HFF-Myc (cell line): ENCODE measurements around the gene FNIP1.

Source experiments
- DNase-seq: peaks from one replicate; pipeline ENCODE4 v3.0.0-alpha.2; 2011; ENCODE audit warnings: low read depth; ENCODE audit errors: extremely low read depth
- H3K4me3 ChIP-seq: replicated peaks from 2 replicates; pipeline ENCODE4 v1.5.1; 2011; ENCODE audit warnings: low read depth, mild to moderate bottlenecking, control low read depth, low read length
- TF ChIP-seq, protein P1 (sequence below): IDR thresholded peaks from 2 replicates; pipeline ENCODE4 v1.5.1; 2012; ENCODE audit warnings: mild to moderate bottlenecking, low read depth, low read length, control low read depth; ENCODE audit errors: missing control alignments

FNIP1 gene

DNA sequence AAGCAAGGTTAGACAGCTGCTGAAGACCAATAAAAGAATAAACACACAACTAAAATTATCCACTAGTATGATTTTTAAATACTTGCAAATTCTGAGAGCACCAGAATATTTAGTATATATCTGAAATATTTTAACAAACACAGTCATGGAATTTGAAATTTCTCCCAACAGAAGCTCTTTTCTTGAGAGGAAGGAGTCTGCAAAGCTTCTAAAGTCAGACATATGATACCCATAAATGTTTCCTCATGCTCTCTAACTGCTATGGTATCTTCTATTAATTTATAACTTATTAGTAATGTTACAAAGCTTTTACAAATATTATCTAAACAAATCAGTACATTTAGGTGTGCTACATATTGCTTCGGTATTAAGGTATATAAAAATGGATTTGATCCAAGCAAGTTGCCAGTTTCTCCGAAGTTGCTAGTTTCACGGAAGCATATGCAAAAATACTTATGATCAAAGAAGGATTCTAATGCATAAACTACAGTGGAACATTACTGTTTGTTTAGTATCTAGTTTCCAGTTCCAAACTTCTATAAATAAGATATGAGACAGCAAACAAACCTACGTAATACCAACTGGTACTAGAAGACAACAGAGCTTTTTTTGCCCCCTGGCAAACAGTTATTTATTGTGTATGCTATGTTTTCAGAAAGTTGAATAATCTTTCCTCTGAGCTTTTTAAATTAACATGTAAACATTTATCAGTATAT is 22.0 kb downstream of the FNIP1 start:
- H3K4me3 ChIP-seq, result no peak overlapping the region
- no peak for DNase-seq
- TF ChIP-seq, protein P1, sequence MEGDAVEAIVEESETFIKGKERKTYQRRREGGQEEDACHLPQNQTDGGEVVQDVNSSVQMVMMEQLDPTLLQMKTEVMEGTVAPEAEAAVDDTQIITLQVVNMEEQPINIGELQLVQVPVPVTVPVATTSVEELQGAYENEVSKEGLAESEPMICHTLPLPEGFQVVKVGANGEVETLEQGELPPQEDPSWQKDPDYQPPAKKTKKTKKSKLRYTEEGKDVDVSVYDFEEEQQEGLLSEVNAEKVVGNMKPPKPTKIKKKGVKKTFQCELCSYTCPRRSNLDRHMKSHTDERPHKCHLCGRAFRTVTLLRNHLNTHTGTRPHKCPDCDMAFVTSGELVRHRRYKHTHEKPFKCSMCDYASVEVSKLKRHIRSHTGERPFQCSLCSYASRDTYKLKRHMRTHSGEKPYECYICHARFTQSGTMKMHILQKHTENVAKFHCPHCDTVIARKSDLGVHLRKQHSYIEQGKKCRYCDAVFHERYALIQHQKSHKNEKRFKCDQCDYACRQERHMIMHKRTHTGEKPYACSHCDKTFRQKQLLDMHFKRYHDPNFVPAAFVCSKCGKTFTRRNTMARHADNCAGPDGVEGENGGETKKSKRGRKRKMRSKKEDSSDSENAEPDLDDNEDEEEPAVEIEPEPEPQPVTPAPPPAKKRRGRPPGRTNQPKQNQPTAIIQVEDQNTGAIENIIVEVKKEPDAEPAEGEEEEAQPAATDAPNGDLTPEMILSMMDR, result no peak

DNA sequence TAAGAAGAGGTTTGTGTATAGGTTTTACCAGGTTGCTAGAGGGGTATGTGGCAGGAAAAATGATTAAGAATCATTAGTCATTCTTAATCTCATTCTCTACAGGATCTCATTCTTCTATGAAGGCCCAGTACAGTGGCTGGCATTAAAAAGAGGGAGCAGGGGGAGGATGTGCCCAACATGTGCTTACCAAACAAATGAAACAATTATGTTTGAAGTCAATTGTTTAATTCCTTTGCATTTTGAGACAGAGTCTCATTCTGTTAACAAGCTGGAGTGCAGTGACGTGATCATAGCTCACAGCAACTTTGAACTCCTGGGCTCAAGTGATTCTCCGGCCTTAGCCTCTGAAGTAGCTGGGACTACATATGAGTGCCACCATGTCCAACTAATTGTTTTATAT is 23.0 kb downstream of the FNIP1 start:
- no peak overlapping the region for H3K4me3 ChIP-seq
- TF ChIP-seq, protein P1, result no peak
- no peak for DNase-seq

DNA sequence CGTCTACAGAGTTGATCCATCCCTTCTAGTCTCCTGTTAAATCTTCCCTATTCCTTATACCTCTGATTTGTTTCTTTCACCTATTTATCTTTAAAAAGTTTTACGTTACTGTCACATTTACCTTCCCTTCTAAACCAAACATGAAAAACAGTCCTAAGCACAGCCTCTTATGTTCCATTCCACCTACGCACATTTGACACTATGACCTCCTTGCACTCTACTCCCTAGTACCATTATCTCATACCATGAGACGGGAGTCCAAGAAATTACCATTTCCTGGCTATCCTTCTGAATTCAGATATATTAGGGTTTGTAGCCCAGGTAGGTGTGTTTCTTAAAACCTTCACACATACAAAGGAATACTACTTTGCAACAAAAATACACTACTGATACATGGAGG is 25.1 kb downstream of the FNIP1 start:
- DNase-seq, result no peak
- TF ChIP-seq, protein P1, result no peak
- no peak overlapping the region for H3K4me3 ChIP-seq

DNA sequence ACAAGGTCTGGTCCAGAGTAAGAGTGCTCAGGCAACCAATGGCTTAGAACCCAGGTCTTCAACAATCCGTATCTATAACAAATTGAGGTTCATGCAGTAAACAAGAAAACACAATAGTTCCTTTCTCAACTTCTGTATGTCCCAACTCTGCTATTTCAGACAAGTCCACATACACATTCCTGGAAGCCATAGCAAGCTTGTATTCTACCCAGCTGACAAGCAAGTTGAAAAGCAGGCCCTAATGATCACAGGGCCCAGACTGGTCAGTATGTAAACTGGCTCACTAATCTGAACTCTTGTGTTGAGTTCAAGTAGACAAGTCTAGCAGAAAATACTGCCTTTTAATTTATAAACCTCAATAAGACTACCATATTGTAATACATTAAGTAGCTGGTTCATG is 26.9 kb downstream of the FNIP1 start:
- H3K4me3 ChIP-seq, result no peak overlapping the region
- TF ChIP-seq, protein P1, result no peak
- DNase-seq, result no peak

DNA sequence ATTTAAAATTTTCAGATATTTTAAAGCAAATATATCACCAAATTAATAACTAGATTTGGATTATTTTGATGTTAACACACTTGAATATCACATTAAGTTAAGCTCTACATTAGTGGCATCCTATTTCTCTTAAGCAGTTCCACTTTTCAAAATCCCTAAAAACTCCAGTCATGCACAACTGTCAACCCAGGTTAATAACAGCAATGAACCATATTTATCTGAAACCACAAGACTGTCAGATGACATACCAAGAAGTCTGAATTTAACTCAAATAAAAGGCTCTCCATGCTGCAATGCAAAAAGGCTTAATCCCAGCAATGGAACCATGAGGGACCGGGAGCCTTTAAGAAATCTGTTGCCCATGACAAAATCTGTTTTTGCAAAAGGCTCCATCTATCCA is 27.5 kb downstream of the FNIP1 start:
- no peak overlapping the region for H3K4me3 ChIP-seq
- TF ChIP-seq, protein P1, result no peak
- DNase-seq, result no peak

DNA sequence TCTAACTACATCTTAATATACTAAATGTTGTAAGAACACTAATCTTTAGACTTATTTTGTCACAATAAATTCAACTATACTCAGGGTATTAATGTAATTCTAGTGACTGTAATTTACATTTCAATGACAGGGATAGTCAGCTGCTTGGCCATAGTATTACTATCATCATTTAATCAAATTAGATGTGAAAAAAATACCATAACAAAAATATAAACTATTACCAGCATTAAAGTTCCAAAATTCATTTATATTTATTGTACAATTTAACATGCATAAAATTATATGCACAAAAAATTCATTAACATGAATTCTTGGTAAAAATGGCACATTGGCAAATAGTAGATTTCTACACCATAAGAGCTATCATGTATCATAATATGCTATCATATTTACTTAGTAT is 28.9 kb downstream of the FNIP1 start:
- no peak for DNase-seq
- no peak overlapping the region for H3K4me3 ChIP-seq
- TF ChIP-seq, protein P1, result no peak

DNA sequence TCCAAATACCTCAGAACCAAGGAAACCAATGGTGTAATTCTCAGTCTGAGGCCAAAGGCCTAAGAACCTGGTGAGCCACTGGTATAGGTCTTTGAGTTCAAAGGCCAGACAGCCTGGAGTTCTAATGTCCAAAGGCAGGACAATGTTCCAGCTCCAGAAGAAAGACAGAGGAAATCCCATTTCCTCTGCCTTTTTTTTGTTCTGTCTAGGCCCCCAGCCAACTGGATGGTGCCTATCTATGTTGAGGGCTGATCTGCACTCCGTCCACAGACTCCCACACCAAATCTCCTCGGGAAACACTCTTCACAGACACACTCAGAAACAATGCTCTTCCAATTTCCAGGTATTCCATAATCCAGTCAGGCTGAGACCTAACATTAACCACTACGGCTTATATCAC is 30.1 kb downstream of the FNIP1 start:
- no peak for DNase-seq
- no peak overlapping the region for H3K4me3 ChIP-seq
- TF ChIP-seq, protein P1, result no peak
